ENCODE results near the gene PSMD1. TPM values are rescaled to one million over a fixed set of nuclear protein-coding genes. Genes with fewer than 3 reads are reported as not detected.
"Not testable (repeated sequence)": the region's sequence is repeated elsewhere in the genome, so short reads cannot be mapped to it uniquely, and the experiment has no call there.

PSMD1 gene
- total and polyA plus RNA-seq, 2 experiments from 2014 or later: 148 to 177 TPM

GRCh38 chr2:231065966-231066365, 9.3 kb downstream of the PSMD1 start:
- no peak overlapping the region for H3K27ac ChIP-seq (ENCODE audit: low read depth)
- H3K36me3 ChIP-seq (ENCODE audit: insufficient read depth): peaks cover 76% of the 10 kb centered on the region
- no peaks in the 10 kb centered on the region for H3K27me3 ChIP-seq (ENCODE audit: insufficient read depth)
- no peaks in the 10 kb centered on the region for H3F3A ChIP-seq (replicated peaks; ENCODE audit: low read depth)
- H3K4me3 ChIP-seq: no peak overlapping the region
- H3K79me2 ChIP-seq (replicated peaks; ENCODE audit: insufficient read depth): peaks cover 38% of the 10 kb centered on the region
- H3K36me3 Mint-ChIP-seq (ENCODE audit: low read depth): peaks cover 82% of the 10 kb centered on the region
- no peaks in the 10 kb centered on the region for H3K9me2 ChIP-seq (ENCODE audit: insufficient read depth)
- no peak overlapping the region for H3K4me2 ChIP-seq
- no peaks in the 10 kb centered on the region for H3K4me1 ChIP-seq (ENCODE audit: insufficient read depth)
- H4K20me1 ChIP-seq (replicated peaks; ENCODE audit: insufficient read depth): peaks cover 20% of the 10 kb centered on the region
- H3K4me3 Mint-ChIP-seq: no peak overlapping the region
- no peaks in the 10 kb centered on the region for H3K4me1 Mint-ChIP-seq
- TF ChIP-seq ZNF462 (CRISPR knock-in tag; IDR thresholded peaks at IDR 0.05) (no peak), ZNF114 (CRISPR knock-in tag; IDR thresholded peaks at IDR 0.05) (no peak), JUNB (IDR thresholded peaks at IDR 0.05; ENCODE audit: unreplicated experiment) (no peak), ETS1 (IDR thresholded peaks at IDR 0.05) (no peak), CTCF (conservative IDR thresholded peaks at IDR 0.05; ENCODE audit: low read depth in 2 of 2) (no peak), POLR2AphosphoS5 (IDR thresholded peaks at IDR 0.05; ENCODE audit: low read depth) (no peak), NANOG (IDR thresholded peaks at IDR 0.05; ENCODE audit: borderline replicate concordance) (no peak)
- DNase-seq (ENCODE audit: low spot score): no peak
- H3K27me3 Mint-ChIP-seq (ENCODE audit: insufficient read depth, low read depth, poor library complexity): no peaks in the 10 kb centered on the region
- H3K27ac Mint-ChIP-seq: no peak overlapping the region
- ATAC-seq: no peak
- no peaks in the 10 kb centered on the region for H3K9me3 Mint-ChIP-seq
- no peak overlapping the region for H2AFZ ChIP-seq

GRCh38 chr2:231067531-231067930, 10.9 kb downstream of the PSMD1 start:
- H3K27me3 ChIP-seq (ENCODE audit: insufficient read depth): not testable (repeated sequence)

More at GRCh38 chr2:231067531-231067930, 10.9 kb downstream of the PSMD1 start:
- H3K36me3 Mint-ChIP-seq (ENCODE audit: low read depth): peaks cover 78% of the 10 kb centered on the region
- not testable (repeated sequence) for H3K4me1 Mint-ChIP-seq; H3K4me2 ChIP-seq; H3K4me3 ChIP-seq; H3F3A ChIP-seq (replicated peaks; ENCODE audit: low read depth); DNase-seq (ENCODE audit: low spot score); H2AFZ ChIP-seq; H3K9me3 Mint-ChIP-seq; ATAC-seq; H3K4me1 ChIP-seq (ENCODE audit: insufficient read depth); H3K27ac ChIP-seq (ENCODE audit: low read depth); H3K9me2 ChIP-seq (ENCODE audit: insufficient read depth); H3K27ac Mint-ChIP-seq; H3K27me3 Mint-ChIP-seq (ENCODE audit: insufficient read depth, low read depth, poor library complexity); H3K4me3 Mint-ChIP-seq
- Histone ChIP-seq H4K20me1 (replicated peaks; ENCODE audit: insufficient read depth) (peaks cover 15% of the 10 kb centered on the region), H3K36me3 (ENCODE audit: insufficient read depth) (peaks cover 75% of the 10 kb centered on the region), H3K79me2 (replicated peaks; ENCODE audit: insufficient read depth) (peaks cover 24% of the 10 kb centered on the region)

Measured in GM23338 (cell line).